Measurements from ENCODE around the gene SAC3D1.
"Not testable (repeated sequence)": the region's sequence is repeated elsewhere in the genome, so short reads cannot be mapped to it uniquely, and the experiment has no call there.

Gene SAC3D1

GRCh38 chr11:65040847-65041622, at the start of gene SAC3D1:
TSS of gene SAC3D1 (plus strand) at chr11:65041210. CDS start at chr11:65041293, 83 bp downstream.
- peak; percentile 88 for DNase-seq

- no peak for DNase-seq
Observed at GRCh38 chr11:64994318-64994717, 46.7 kb upstream of the SAC3D1 start.

DNA sequence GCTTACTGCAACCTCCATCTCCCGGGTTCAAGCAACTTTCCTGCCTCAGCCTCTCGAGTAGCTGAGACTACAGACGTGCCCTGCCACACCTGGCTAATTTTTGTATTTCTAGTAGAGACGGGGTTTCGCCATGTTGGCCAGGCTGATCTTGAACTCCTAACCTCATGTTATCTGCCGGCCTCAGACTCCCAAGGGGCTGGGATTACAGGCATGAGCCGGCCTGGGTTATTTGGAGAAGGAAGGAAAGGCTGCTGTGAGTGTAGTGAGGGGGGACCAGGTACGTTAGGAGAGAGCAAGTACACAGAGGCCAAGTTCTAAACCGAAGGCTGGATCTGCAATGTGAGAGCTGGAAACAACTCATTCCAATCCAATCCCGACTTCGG, 44.7 kb upstream of the SAC3D1 start:
- DNase-seq, result no peak

GRCh38 chr11:64996710-64997380, 44.2 kb upstream of the SAC3D1 start, which contains the start of gene BATF2:
TSS of gene BATF2 (minus strand) at chr11:64996971. CDS start at chr11:64996914, 57 bp downstream.
- no peak for DNase-seq

DNA sequence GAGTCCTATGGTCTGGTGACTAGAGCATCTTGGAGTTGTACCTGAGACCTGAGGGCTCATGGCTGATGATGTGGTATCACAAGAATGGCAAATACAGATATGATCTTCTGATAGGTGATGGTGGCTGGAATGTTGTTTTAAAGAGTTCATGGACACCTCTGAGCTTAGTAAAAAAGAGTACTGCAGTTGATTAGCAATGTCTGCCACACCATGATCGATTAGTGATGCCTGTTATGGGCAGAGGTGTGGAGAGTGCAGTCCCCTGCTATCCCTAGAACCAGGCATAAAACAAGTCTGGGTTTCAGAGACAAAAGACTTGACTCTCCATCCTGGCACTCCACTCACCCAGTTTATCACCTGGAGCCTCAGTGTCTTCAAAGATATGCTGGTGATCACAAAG, 42.9 kb upstream of the SAC3D1 start:
- no peak for DNase-seq

DNA sequence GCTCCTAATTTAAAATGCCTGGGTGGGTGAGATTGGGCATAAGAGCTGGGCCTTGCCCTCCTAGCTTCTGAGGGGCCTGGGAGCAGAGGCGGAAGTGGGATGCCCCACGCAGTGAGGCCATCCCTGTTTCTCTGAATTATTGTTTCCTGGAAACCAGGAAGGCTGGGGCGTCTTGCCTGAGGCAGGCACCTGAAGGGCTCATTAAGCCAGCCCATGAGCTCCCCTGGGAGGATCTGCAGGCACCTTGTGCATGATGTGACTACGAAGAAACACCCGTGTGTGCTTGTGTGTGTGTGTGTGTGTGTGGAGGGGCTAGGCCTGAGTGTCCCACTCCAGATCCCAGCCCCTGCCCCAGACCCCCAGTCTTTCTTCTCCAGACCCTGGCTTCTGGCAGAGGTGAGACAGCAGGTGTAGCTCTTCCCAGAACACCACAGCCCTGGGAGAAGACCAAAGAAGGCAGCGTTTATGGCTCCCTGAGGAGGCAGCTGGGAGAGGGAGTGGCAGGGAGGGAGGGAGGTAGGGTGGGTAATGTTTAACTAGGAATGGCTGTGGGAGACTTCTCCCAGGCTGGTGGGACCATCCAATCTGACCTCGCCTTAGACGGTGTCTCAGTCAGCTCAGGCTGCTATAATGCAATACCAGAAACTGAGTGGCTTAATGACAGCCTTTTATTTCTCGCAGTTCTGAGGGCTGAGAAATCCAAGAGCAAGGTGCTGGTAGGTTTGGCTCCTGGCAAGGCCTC, 42.1 kb upstream of the SAC3D1 start:
- DNase-seq, result no peak

- DNase-seq, result no peak
Observed at GRCh38 chr11:64999478-64999877, 41.5 kb upstream of the SAC3D1 start.

DNA sequence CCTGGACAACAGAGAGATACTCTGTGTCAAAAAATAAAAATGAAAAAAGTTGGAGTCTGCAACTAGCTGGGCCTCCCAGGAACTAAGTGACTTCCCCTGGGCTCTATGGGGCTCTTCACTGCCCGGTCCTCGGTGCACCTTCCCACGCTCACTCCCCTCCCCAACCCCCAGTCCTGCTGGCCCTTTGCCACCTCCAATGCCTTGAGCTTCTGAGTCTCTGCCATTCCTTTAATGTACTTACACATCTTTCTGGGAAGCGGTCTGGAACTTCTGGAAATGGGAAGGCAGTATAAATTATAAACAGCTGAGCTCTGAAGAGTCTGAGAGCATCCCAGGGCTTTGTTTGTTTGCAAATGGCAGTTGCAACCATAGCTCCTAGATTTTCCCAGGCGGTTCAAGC, 38.3 kb upstream of the SAC3D1 start:
- no peak for DNase-seq

DNA sequence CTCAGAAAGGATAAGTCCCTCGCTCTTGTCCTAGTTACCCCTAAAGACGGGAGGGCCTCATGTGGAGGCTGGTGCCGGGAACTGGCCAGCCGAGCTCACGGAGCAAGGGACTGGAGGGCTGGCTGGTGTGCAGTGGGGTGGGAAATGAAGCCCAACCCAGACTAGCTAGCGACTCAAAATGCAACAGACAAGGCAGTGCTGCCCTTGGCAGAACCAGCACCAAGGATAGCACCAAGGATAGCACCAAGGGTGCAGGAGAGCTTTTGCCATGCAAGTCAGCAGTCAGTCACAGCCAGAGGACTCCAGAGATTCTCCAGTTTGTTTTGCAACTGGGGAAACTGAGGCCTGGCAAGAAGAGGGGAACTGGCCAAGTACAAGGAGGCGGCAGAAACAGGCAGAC, 37.7 kb upstream of the SAC3D1 start:
- no peak for DNase-seq

GRCh38 chr11:65003968-65004367, 37.0 kb upstream of the SAC3D1 start:
- not testable (repeated sequence) for DNase-seq

GRCh38 chr11:65008016-65008415, 33.0 kb upstream of the SAC3D1 start:
- no peak for DNase-seq

DNA sequence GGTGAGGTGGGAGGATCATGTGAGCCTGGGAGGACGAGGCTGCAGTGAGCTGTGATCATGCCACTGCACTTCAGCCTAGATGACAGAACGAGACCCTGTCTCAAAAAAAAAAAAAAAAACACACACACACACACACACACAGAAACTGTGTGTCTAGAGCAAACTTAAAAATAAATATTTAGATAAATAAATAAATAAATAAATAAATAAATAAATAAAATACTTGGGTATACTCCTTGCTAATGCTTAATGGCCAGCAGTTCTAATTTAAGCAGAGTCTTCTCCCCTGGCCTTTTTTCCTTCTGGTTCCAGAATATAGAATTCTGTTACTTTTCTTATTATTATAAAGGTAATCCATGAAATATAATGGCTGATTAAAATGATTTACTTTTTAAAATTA, 32.1 kb upstream of the SAC3D1 start:
- DNase-seq, result no peak

DNA sequence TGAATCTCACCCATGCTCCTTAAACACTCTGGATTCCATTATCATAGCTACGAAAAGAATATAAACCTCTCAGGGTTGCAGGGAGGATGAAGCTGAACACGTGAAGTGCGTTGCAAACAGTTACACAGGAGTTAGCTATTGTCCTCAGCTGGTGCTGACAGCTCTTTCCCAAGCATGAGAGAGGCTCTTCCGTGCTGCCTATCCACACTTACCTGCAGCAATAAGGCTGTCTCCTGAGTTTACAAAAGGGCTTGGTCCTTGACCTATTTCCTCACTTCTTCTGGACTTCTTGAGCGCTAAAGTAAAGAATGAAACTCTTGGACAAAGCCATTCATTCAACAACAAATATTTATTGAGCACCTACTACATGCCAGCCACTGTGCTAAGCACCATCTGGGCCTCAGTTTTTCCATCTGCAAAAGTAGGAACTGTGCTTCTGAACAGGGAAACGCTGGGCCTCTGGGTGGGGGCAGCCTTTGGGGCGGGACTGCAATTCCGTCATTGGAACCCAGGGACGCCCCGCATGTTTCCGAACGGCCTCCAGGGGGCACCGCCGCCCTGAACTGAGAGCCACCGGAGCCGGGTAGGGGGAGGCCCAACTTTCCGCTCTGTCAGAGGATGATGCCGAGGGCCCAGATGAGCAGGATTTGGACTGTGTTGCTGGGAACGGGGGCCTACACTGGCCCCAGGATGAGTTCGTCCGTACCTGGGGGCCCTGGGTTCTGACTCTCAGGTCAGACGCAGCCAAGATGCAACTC, 27.7 kb upstream of the SAC3D1 start:
- DNase-seq, result peak; percentile 87

DNA sequence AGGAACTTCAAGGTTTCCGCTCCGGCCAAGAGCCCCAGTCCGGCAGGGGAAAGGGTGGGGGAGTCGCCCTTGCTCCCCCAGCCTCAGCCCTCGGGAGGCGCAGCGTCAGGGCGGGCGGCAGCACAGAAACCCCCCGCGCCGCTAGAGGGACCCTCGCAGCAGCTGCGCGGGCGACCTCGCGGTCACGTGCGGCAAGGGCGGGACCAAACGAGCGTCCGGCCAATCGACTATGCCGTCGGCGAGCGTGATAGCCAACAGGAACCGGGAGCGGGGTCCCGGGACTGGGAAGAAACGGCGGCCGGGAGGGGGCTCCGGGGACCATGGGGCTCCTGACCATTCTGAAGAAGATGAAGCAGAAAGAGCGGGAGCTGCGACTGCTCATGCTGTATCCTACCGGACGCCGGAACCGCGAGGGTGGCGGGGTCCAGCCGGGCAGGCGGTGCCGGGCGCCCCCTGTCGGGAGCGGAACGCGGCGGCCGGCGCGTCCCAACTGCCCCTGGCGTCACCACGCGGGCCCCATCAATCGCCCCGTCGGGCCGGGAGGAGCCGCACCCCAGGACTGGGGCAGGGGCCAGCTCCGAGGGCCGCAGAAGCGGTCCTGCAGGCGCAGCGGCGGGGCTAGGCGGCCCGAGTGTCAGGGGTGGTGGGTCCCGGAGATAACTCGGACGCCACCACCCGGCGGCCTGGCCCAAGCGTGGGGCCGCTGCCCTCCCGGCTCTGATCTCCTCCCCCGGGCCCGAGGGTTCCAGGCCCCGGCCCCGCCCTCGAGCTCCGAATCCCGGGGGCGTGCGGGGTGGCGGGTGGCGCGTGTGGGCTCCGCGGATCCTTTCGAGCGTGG, 26.9 kb upstream of the SAC3D1 start, which contains the start of gene ARL2:
ARL2 (plus strand) TSS at position 273 of the 838 bp plus-strand sequence; CDS start at position 321, 48 bp downstream.
- DNase-seq, result peak; percentile 86

- no peak for DNase-seq
Observed at GRCh38 chr11:65014726-65015227, 26.2 kb upstream of the SAC3D1 start.

DNA sequence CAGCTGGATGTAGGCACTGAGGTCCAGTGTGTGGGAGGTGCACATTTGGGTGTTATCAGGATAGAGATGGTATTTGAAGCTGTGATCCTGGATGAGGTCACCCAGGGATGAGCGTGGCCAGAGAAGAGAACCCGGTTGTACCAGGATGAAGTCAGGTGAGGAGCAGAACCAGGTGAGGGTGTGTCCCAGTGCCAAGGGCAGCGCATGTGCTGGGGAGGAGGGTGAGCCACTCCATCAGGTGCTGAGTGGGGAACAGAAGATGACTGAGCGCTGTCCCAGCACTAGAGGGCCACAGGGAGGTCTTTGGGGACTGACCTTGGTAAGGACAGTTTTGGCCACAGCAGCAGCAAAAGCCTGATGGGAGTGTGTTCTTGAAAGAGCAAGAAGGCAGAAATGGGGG, 24.3 kb upstream of the SAC3D1 start:
- DNase-seq, result no peak

DNA sequence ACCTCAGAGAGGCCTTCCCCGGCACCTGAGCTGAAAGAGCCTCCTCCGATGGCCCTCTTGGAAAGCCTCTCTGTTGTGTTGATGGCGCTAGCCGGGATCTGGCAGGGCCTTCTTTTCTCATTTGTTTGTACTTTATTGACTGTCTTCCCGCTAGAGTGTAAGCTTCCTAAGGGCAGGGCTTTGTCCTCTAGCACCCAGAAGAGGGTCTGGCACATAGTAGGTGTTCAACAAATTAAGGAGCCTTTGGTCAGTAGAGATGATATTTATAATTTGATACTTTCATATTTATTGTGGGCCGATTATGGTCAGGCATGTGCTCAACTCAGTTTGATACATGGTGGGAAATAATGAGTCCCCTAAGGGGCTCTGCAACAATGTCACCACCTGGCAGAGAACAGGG, 23.1 kb upstream of the SAC3D1 start:
- no peak for DNase-seq

- DNase-seq, result no peak
Observed at GRCh38 chr11:65019824-65020223, 21.2 kb upstream of the SAC3D1 start.

DNA sequence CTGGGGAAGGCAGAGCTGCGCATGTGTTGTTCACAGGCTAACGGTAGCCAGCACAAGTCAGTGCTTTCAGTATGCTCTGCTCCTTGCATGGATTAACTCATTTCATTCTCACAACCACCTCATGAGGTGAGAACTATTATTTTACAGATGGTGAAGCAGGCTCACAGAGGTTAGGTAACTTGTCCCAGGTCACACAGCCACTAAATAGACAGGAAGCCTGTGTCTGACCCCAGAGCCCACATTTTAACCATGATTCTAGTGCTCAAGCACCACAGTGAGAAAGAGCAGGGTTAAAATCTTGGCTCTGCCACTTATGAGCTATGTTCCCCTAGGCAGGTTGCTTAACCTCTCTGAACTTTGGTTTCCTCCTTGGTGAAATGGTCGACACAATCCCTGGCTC, 20.0 kb upstream of the SAC3D1 start:
- no peak for DNase-seq

DNA sequence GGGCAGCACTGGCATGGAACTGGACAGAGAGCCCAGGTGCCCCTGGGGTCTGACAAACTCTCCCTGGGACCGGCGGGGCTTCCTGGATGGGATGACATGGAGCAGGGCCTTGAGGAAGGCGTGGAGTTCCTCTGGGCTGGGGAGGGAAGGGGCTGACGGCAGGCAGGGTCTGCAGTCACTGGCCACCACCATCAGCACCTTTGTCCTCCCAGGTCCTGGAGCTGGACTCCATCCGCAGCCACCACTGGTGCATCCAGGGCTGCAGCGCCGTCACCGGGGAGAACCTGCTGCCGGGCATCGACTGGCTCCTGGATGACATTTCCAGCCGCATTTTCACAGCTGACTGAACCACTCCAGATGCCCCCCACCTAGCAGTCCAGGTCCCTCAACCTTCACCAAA, 19.5 kb upstream of the SAC3D1 start:
- DNase-seq, result no peak

DNA sequence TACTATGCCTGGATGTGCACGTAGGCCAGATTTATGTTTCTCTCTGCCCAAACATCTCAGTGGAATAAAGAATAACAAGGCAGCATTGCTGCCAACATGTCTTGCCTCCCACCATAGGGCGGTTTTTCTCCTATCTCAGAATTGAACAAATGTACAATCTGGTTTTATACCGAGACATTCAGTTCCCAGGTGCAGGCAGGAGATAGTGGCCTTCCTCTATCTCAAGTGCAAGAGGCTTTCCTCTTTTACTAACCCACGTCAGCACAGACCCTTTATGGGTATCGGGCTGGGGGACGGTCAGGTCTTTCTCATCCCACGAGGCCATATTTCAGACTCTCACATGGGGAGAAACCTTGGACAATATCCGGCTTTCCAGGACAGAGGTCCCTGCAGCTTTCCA, 17.5 kb upstream of the SAC3D1 start:
- DNase-seq, result not testable (repeated sequence)

- DNase-seq, result no peak
Observed at GRCh38 chr11:65026810-65027209, 14.2 kb upstream of the SAC3D1 start.
